H9 (cell line): ENCODE measurements around the gene ESPL1. TPM values are rescaled to one million over a fixed set of nuclear protein-coding genes. Genes with fewer than 3 reads are reported as not detected.

Experiments
- DNase-seq: peaks from one replicate; pipeline ENCODE4 v3.0.0-alpha.2; 2017
- H2AFZ ChIP-seq: one replicate; pipeline ENCODE4 v1.6.1; 2013; ENCODE audit warnings: mild to moderate bottlenecking, low read length, control low read depth, moderate library complexity
- H2AK5ac ChIP-seq: 2 replicates; pipeline ENCODE4 v1.6.1; 2013; ENCODE audit warnings: low read length, control low read depth, mixed read lengths; ENCODE audit not compliant: insufficient read length
- H2BK120ac ChIP-seq: one replicate; pipeline ENCODE4 v1.6.1; 2013; ENCODE audit warnings: low read depth, mild to moderate bottlenecking, low read length, control low read depth, inconsistent platforms; ENCODE audit not compliant: poor library complexity, severe bottlenecking
- H2BK12ac ChIP-seq: 2 replicates; pipeline ENCODE4 v1.6.1; 2013; ENCODE audit warnings: low read length, control low read depth, mixed read lengths, low read depth; ENCODE audit not compliant: insufficient read length
- H2BK15ac ChIP-seq: 2 replicates; pipeline ENCODE4 v1.6.1; 2013; ENCODE audit warnings: low read depth, low read length, control low read depth
- H2BK20ac ChIP-seq: one replicate; pipeline ENCODE4 v1.6.1; 2013; ENCODE audit warnings: low read depth, mild to moderate bottlenecking, low read length, control low read depth, inconsistent platforms; ENCODE audit not compliant: poor library complexity, severe bottlenecking
- H2BK5ac ChIP-seq: 2 replicates; pipeline ENCODE4 v1.6.1; 2013; ENCODE audit warnings: low read length, control low read depth, mixed read lengths; ENCODE audit not compliant: insufficient read length
- H3K14ac ChIP-seq: 2 replicates; pipeline ENCODE4 v1.6.1; 2013; ENCODE audit warnings: low read length, control low read depth; ENCODE audit not compliant: insufficient read depth
- H3K18ac ChIP-seq: 2 replicates; pipeline ENCODE4 v1.6.1; 2013; ENCODE audit warnings: low read depth, mild to moderate bottlenecking, mixed read lengths, low read length, control low read depth; ENCODE audit not compliant: insufficient read length
- H3K23ac ChIP-seq: 2 replicates; pipeline ENCODE4 v1.6.1; 2013; ENCODE audit warnings: low read length, control low read depth, mixed read lengths, low read depth; ENCODE audit not compliant: insufficient read length
- H3K23me2 ChIP-seq: 2 replicates; pipeline ENCODE4 v1.6.1; 2013; ENCODE audit warnings: low read depth, mild to moderate bottlenecking, mixed read lengths, low read length, control low read depth; ENCODE audit not compliant: insufficient read length, poor library complexity, severe bottlenecking
- H3K27ac ChIP-seq: 2 replicates; pipeline ENCODE4 v1.5.1; 2013; ENCODE audit warnings: low read length, control low read depth, mixed read lengths, low read depth; ENCODE audit not compliant: insufficient read length
- H3K27me3 ChIP-seq: 2 replicates; pipeline ENCODE4 v1.6.1; 2013; ENCODE audit warnings: low read length, control low read depth, inconsistent platforms; ENCODE audit not compliant: insufficient read depth
- H3K4ac ChIP-seq: 2 replicates; pipeline ENCODE4 v1.6.1; 2013; ENCODE audit warnings: low read depth, mild to moderate bottlenecking, control low read depth, inconsistent platforms, low read length, moderate library complexity
- H3K4me1 ChIP-seq: 2 replicates; pipeline ENCODE4 v1.6.1; 2013; ENCODE audit warnings: low read length, control low read depth, inconsistent platforms; ENCODE audit not compliant: insufficient read depth
- H3K4me2 ChIP-seq: 2 replicates; pipeline ENCODE4 v1.6.1; 2013; ENCODE audit warnings: low read length, control low read depth, mixed read lengths; ENCODE audit not compliant: insufficient read length, insufficient read depth
- H3K56ac ChIP-seq: 2 replicates; pipeline ENCODE4 v1.6.1; 2013; ENCODE audit warnings: low read depth, mild to moderate bottlenecking, mixed read lengths, low read length, control low read depth; ENCODE audit not compliant: insufficient read length
- H3K79me1 ChIP-seq: 2 replicates; pipeline ENCODE4 v1.6.1; 2013; ENCODE audit warnings: low read depth, mild to moderate bottlenecking, moderate library complexity, low read length, control low read depth, inconsistent platforms; ENCODE audit not compliant: insufficient read depth, poor library complexity, severe bottlenecking
- H3K79me2 ChIP-seq: 2 replicates; pipeline ENCODE4 v1.6.1; 2013; ENCODE audit warnings: low read length, control low read depth, inconsistent platforms; ENCODE audit not compliant: insufficient read depth
- H3K9ac ChIP-seq: 2 replicates; pipeline ENCODE4 v1.6.1; 2013; ENCODE audit warnings: low read length, control low read depth, mixed read lengths; ENCODE audit not compliant: insufficient read length; ENCODE audit errors: extremely low read depth
- H3K9me3 ChIP-seq: one replicate; pipeline ENCODE4 v1.6.1; 2013; ENCODE audit warnings: low read depth, low read length, inconsistent platforms; ENCODE audit not compliant: control insufficient read depth
- H3T11ph ChIP-seq: one replicate; pipeline ENCODE4 v1.6.1; 2013; ENCODE audit warnings: mild to moderate bottlenecking, low read length, control low read depth, inconsistent platforms
- H4K20me1 ChIP-seq: one replicate; pipeline ENCODE4 v1.6.1; 2013; ENCODE audit not compliant: control insufficient read depth, insufficient read length, insufficient read depth
- H4K5ac ChIP-seq: 2 replicates; pipeline ENCODE4 v1.6.1; 2013; ENCODE audit warnings: low read depth, mild to moderate bottlenecking, mixed read lengths, low read length, control low read depth; ENCODE audit not compliant: insufficient read length
- H4K8ac ChIP-seq: replicated peaks from 2 replicates; pipeline ENCODE4 v1.6.1; 2013; ENCODE audit warnings: low read length, control low read depth, mixed read lengths, low read depth; ENCODE audit not compliant: insufficient read length
- H4K91ac ChIP-seq: 2 replicates; pipeline ENCODE4 v1.6.1; 2013; ENCODE audit warnings: low read depth, mild to moderate bottlenecking, moderate library complexity, mixed read lengths, low read length, control low read depth; ENCODE audit not compliant: insufficient read length
- H3K27ac Mint-ChIP-seq, 3 experiments: 2 replicates in 2 of 3; 3 replicates in 1 of 3; pipeline ENCODE4 v1.8.0; 2020 to 2021; ENCODE audit warnings: mixed read lengths in 3 of 3, mild to moderate bottlenecking in 1 of 3, moderate library complexity in 1 of 3
- H3K27me3 Mint-ChIP-seq: 2 replicates; pipeline ENCODE4 v1.8.0; 2021; ENCODE audit warnings: low read depth, mild to moderate bottlenecking, moderate library complexity, mixed read lengths
- H3K36me3 Mint-ChIP-seq, 3 experiments: 2 replicates in 2 of 3; 3 replicates in 1 of 3; pipeline ENCODE4 v1.8.0; 2020 to 2021; ENCODE audit warnings: low read depth in 3 of 3, mixed read lengths in 3 of 3; ENCODE audit not compliant: insufficient read depth in 1 of 3
- H3K4me1 Mint-ChIP-seq, 2 experiments: 2 replicates each; pipeline ENCODE4 v1.8.0; 2020; ENCODE audit warnings: mixed read lengths in 2 of 2
- H3K4me3 Mint-ChIP-seq, 2 experiments: 2 replicates in 1 of 2; 3 replicates in 1 of 2; pipeline ENCODE4 v1.8.0; 2020 to 2021; ENCODE audit warnings: mild to moderate bottlenecking in 2 of 2, mixed read lengths in 2 of 2, moderate library complexity in 1 of 2
- H3K9me3 Mint-ChIP-seq, 2 experiments: 2 replicates in 1 of 2; 3 replicates in 1 of 2; pipeline ENCODE4 v1.8.0; 2020; ENCODE audit warnings: mild to moderate bottlenecking in 2 of 2, mixed read lengths in 2 of 2, moderate library complexity in 1 of 2
- CTCF ChIP-seq: fragments of 200-600 bp; sonication (generic); conservative IDR thresholded peaks from 3 replicates; pipeline ENCODE4 v1.8.0; 2021; ENCODE audit warnings: antibody characterized with exemption, mild to moderate bottlenecking
- WGBS: extraction: QIAGEN DNeasy Blood & Tissue Kit; methylation state at CpG from one replicate; pipeline ENCODE4 v1.1.7; 2013; ENCODE audit warnings: missing lambda C conversion rate, low lambda C conversion rate, mixed read lengths; ENCODE audit not compliant: insufficient read length; ENCODE audit errors: extremely low coverage; 5-methylcytosine and 5-hydroxymethylcytosine counted together
- total RNA-seq: library from RNA; stranded (reverse); gene quantifications from 2 replicates; pipeline ENCODE4 v1.2.1, GENCODE V29; 2021

Gene ESPL1
- total RNA-seq, 1 experiment from 2014 or later, result 43.2 TPM

GRCh38 chr12:53279888-53280498 lies 11.9 kb downstream of the ESPL1 start:
- no peaks in the 10 kb centered on the region; the same call in 1 of the 2 replicates for H3K27me3 Mint-ChIP-seq
- Histone ChIP-seq H3K9me3 (no peaks in the 10 kb centered on the region), H3K18ac (no peak overlapping the region), H3K79me2 (no peaks in the 10 kb centered on the region), H3K4me1 (no peaks in the 10 kb centered on the region), H3K23ac (no peak overlapping the region), H4K5ac (no peak overlapping the region), H3K27me3 (no peaks in the 10 kb centered on the region), H4K91ac (no peak overlapping the region), H3K9ac (no peak overlapping the region), H3K14ac (no peak overlapping the region), H2BK120ac (no peak overlapping the region), H2BK5ac (no peak overlapping the region), H3K4me2 (no peak overlapping the region), H4K8ac (no peak overlapping the region), H3K56ac (no peak overlapping the region), H2BK12ac (no peak overlapping the region), H2AFZ (no peak overlapping the region), H3K23me2 (no peaks in the 10 kb centered on the region), H3K27ac (no peak overlapping the region), H4K20me1 (no peaks in the 10 kb centered on the region), H3K4ac (no peak overlapping the region), H2AK5ac (no peak overlapping the region), H3T11ph (no peak overlapping the region), H2BK20ac (no peak overlapping the region), H3K79me1 (no peaks in the 10 kb centered on the region), H2BK15ac (no peak overlapping the region)
- H3K9me3 Mint-ChIP-seq, result no peaks in the 10 kb centered on the region
- WGBS, result no CpG with 5 or more reads among the region's 9 CpGs
- no peak for DNase-seq
- peaks cover 53 to 88% (median 87%) of the 10 kb centered on the region in 3 experiments; a peak in 6 of 7 replicates for H3K36me3 Mint-ChIP-seq
- no peak overlapping the region for H3K27ac Mint-ChIP-seq
- no peak for TF ChIP-seq CTCF
- H3K4me3 Mint-ChIP-seq, result no peak overlapping the region; a peak in 1 of 5 replicates
- no peaks in the 10 kb centered on the region for H3K4me1 Mint-ChIP-seq
